Skin of body (tissue), 3 donors: ENCODE results near the gene OR2T35. TPM values are rescaled to one million over a fixed set of nuclear protein-coding genes. Genes with fewer than 3 reads are reported as not detected.

Source experiments
- DNase-seq: peaks from one replicate; lab custom pipeline; 2025; lab: John Stamatoyannopoulos, UW
- small RNA-seq: library from RNA; depleted of rRNA; stranded (forward); fragments of <200 nt; gene quantifications from one replicate; pipeline ENCODE3, GENCODE V24; 2014; ENCODE audit warnings: low replicate concordance
- total RNA-seq: library from RNA; depleted of rRNA; stranded (reverse); fragments of >200 nt; gene quantifications from one replicate; pipeline ENCODE4 v1.2.3, GENCODE V29; 2014

Gene OR2T35
- total RNA-seq, 1 donor from 2014 or later: not detected

GRCh38 chr1:248625971-248626370, 19.1 kb downstream of the OR2T35 start:
- DNase-seq: no peak

GRCh38 chr1:248625166-248625565, 19.9 kb downstream of the OR2T35 start:
- no peak for DNase-seq

GRCh38 chr1:248622570-248623001, 22.5 kb downstream of the OR2T35 start:
- DNase-seq: no peak

GRCh38 chr1:248621770-248622169, 23.3 kb downstream of the OR2T35 start:
- no peak for DNase-seq

GRCh38 chr1:248618878-248619277, 26.2 kb downstream of the OR2T35 start:
- DNase-seq: no peak

GRCh38 chr1:248618119-248618518, 27.0 kb downstream of the OR2T35 start:
- no peak for DNase-seq

GRCh38 chr1:248613742-248614141, 31.3 kb downstream of the OR2T35 start:
- DNase-seq: no peak

GRCh38 chr1:248611883-248612414, 33.1 kb downstream of the OR2T35 start:
- DNase-seq: no peak

GRCh38 chr1:248610301-248610700, 34.8 kb downstream of the OR2T35 start:
- no peak for DNase-seq

- no peak for DNase-seq
Measured at GRCh38 chr1:248599396-248599795, 45.7 kb downstream of the OR2T35 start.

- no peak for DNase-seq
Measured at GRCh38 chr1:248597589-248597988, 47.5 kb downstream of the OR2T35 start, which contains the start of gene OR2T10. OR2T10 (minus strand) TSS chr1:248597700; CDS start chr1:248593768, 3,932 bp downstream.

- no peak for DNase-seq
Measured at GRCh38 chr1:248596615-248597014, 48.5 kb downstream of the OR2T35 start.

- DNase-seq: no peak
Measured at GRCh38 chr1:248593226-248593625, 51.9 kb downstream of the OR2T35 start.

GRCh38 chr1:248592655-248593054, 52.4 kb downstream of the OR2T35 start:
- DNase-seq: no peak

- no peak for DNase-seq
Measured at GRCh38 chr1:248590055-248590454, 55.0 kb downstream of the OR2T35 start.

GRCh38 chr1:248589334-248589733, 55.7 kb downstream of the OR2T35 start:
- no peak for DNase-seq

Small RNA genes lying within 50 kb of the gene (small RNA-seq; reads per million reads assigned to genes)
- gene RF00019: not detected

Other genes with a start within 250 kb of the OR2T35 start
- not detected for gene OR2T1, start 242.2 kb downstream of the OR2T35 start, total RNA-seq
- gene OR2T2, start 199.6 kb downstream of the OR2T35 start, total RNA-seq: not detected
- not detected for gene OR2T3, start 171.9 kb downstream of the OR2T35 start, total RNA-seq
- not detected for gene OR2T5, start 156.7 kb downstream of the OR2T35 start, total RNA-seq
- gene OR2G6, start 137.2 kb downstream of the OR2T35 start, total RNA-seq: not detected
- gene OR2T29, start 82.5 kb downstream of the OR2T35 start, total RNA-seq: not detected
- gene OR2T34, start 70.5 kb downstream of the OR2T35 start, total RNA-seq: not detected
- gene OR2T10, start 47.6 kb downstream of the OR2T35 start, total RNA-seq: not detected
- not detected for gene OR2T11, start 10.2 kb downstream of the OR2T35 start, total RNA-seq
- gene OR2T27, start 10.2 kb upstream of the OR2T35 start, total RNA-seq: not detected
- not detected for gene OR14I1, start 57.5 kb upstream of the OR2T35 start, total RNA-seq
- gene LYPD8, start 110.5 kb upstream of the OR2T35 start, total RNA-seq: not detected
- 10.4 TPM for gene SH3BP5L, start 180.6 kb upstream of the OR2T35 start, total RNA-seq
- 11.2 TPM for gene ZNF672, start 192.9 kb upstream of the OR2T35 start, total RNA-seq
- gene ZNF692, start 213.8 kb upstream of the OR2T35 start, total RNA-seq: 16.3 TPM